HG03025 (cell line): ENCODE measurements around the gene RIMBP2.

Source experiments
- ATAC-seq: cut with Tn5 transposase; IDR thresholded peaks from one replicate; pipeline ENCODE4 v1.9.1; 2021; ENCODE audit warnings: mild to moderate bottlenecking, moderate library complexity; ENCODE audit not compliant: unreplicated experiment, low FRiP score

RIMBP2 gene

DNA sequence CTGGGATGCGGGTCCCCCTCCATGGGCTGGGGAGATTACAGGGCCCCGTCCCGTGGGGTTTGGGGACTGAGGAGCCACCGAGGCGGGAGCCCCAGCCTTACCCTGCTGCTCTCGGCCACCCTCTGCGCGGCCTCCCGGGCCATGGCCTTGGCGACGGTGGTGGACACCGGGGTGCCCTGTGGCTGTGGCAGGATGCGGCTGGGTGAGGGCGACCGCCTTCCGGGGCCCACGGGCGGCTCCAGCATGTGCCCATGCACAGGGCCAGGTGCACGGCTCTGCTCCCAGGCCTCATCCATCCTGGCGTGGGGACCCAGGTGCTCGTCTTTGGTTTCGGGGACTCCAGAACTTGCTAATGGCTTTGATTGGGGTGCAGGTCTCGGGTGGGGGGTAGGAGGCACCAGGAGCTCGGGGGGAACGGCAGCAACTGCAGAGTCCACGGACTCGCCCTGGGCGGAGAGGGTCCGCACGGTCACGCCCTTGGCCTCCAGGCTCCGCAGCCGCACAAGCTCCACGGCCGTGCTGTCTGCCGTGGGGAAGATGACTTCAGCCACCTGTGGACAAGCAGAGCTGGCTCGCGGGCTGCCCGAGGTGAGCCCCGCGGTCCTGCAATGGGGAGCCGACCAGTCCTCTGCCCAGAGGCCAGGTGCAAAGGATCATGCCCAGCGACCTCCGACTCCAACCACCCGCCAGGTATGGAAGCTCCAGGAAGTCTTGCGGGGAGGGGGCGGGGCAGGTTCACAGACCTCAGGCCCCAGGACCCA, 279.2 kb downstream of the RIMBP2 start:
- ATAC-seq, result no peak

DNA sequence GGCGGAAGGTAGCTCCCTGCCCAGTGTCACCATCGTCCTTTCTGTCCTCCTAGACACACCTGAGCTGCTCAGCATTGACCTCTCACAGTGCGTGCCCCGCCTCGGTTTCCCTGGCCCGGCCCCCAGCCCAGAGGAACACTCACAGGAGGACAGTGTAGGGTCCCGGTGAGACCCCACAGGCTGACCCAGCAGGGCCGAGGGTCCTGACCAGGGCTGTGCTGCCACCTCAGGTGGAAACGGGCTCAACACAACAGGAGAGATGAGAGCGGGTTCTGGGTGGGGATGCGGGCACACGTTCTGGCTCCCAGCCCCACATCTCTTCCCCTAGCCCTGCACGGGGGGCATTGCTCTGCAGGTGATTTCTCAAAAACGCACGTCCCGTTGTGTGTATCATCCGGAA, 280.3 kb downstream of the RIMBP2 start:
- no peak for ATAC-seq

DNA sequence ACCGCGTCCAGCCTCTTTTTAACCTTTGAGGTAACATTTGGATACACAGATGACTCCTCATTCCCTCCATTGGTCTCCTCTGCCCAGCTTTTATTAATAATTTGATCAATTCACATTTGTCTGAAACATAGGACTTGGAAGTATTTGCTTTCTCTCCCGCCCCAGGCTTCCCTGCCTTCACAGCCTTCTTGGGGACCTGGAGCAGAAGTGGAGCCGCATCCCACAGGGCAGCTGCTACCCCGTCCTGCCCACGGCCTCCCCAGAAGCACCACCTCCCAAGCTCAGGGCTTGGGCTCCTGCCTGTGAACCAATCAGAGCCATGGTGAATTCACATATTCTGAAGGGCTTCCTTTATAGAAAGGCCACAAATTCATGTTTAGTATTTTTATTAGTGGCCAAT, 280.8 kb downstream of the RIMBP2 start:
- ATAC-seq, result no peak

DNA sequence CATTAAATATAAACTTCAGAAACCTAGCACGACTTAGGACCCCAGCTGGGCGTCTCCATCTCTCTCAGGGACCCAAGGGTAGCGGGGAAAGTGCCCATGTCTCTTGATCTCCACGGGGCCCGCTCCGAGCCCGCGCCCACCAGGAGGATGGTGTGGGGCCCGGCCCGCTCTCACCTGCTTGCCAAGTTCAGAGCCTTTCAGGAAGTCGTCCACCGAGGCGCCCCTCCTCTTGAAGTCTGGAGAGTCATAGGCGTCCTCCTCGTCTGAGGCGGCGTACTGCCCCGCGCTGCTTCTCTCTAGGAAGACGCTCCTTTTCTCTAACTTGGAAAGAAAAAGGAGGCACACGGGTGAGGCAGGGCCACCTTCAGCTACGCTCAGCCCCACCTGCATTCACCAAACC, 281.5 kb downstream of the RIMBP2 start:
- no peak for ATAC-seq

DNA sequence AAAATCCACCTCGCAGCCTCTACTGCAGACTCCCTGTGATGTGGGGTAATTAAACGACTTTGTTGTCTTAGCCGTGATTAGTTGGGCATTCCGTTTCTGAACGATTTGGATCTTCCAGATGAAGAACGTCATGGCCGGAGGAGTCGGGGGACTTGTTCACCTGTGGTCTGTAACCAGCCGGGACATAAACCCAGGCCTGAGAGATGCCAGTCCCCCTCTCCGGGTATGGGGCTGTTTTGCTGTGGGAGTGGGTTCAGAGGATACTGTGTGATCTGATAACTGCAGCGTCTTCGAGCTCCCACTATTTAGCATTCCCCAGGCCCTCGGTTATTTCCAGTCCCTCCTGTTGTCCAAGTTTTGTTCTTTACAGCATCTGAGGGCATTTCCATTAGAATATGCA, 282.3 kb downstream of the RIMBP2 start:
- ATAC-seq, result no peak

DNA sequence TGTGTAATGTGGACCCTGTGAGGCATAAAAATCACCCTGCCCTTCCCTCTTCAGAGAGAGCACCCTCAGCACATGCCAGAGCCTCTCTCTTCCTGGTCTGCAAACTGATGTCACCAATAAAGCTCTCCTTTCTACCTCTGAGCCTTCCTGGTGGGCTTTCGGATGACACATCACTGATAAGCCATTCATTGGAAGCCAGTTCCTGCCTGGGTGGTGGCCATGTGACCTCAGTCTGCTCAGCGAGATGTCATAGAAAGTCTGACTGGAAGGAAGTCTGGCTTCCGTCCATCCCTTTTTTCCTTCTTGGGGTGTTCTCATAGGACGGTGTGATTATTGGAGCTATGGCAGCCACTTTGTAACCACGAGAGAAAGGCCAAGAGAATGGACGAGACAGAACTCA, 282.7 kb downstream of the RIMBP2 start:
- ATAC-seq, result no peak

DNA sequence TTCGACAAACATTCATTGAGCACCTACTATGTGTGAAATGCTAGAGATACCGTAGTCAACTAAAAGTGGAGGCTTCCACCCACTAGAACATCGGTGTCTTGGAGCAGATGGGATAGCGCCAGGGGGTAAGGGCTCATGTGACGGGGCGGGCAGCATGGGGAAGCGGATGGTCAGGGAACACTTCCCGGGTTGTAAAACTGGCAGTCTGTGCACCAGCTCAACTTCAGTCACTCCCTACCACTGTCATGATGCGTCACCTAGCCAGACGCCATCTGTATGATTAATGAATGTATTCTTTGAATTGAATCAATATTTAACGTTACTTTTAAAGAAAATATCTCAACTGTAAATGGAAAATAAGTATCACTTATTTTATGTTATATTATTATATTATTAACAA, 284.9 kb downstream of the RIMBP2 start:
- ATAC-seq, result no peak

DNA sequence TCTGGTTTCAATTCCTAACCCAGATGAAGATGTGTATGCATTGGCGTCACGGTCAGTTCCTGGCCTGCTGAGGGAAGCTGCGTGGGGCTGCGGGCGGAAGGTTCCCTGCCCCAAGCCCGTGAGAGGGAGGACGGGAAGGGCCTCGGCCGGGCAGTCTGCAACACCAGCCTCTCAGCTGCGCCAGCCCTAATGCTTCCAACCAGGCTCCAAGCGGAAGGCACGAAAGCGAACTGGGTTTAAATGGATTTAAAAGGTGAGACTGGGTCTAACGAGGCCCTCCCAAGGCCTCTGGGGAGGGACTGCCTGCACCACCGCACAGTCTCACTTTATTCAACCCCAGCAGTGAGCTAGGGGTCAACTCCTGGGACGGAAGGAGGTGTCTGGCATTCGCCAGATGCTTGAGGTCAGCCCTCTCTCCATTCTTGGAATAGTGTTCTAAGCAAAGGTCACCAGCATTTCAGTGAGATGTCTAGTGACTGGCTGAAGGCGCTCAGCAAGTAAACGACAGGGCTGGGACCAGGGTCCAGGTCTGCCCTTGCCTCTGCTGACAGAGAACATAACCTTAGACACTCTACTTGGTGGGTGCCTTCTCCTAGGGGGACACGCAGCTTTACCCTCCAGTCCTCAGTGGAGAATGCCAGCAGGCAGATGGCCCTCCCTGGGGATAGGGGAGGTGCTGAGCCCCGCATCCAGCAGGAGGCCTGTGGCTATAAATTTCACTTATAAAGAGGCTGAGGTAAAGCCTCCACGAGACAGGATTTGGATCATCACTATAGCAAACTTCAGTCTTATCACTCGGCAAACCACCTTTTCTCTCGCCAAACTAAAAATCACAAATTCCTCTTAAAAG, 286.2 kb downstream of the RIMBP2 start:
- ATAC-seq, result no peak

DNA sequence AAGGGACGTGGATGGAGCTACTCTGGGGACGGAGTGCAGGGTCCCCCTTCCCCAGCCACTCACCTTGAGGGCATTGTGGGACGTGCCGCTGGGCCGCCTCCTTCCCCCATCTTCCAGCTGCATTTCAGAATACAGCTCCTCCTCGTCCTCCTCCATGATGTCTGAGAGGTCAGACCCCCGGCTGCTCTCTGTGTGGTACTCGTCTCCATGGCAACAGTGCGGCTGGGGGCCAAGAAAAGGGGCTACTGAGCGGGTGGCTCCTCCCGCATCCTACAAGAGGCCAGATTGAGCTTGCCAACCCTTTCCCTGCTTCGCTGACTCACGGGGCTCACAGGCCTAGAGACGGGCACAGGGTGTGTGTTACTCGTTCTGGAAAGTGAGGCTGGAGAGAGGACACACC, 288.0 kb downstream of the RIMBP2 start:
- ATAC-seq, result no peak

DNA sequence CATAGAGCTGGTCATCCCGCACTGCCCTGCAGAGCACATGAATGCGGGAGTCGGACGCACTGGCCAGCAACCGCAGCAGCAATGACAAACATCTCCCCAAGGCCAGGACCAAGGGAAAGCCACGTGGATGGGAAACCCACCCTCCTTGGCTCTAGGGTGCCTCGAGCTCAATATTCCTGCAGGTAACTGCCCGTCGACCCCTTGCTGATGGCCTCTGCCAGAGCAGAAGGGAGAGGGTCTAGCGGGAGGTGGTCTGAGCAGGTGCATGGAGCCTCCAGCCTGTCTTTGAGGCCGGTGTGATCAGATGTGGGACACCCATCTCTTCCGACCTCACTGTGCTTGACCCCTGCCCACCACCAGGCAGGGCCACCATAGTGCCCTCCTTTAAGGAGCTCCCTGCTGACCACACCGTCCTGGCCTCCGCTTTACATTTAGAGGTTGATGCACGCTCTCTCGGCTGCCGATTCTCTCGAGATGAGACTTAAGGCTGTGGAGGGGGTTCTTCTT, 288.7 kb downstream of the RIMBP2 start:
- no peak for ATAC-seq

DNA sequence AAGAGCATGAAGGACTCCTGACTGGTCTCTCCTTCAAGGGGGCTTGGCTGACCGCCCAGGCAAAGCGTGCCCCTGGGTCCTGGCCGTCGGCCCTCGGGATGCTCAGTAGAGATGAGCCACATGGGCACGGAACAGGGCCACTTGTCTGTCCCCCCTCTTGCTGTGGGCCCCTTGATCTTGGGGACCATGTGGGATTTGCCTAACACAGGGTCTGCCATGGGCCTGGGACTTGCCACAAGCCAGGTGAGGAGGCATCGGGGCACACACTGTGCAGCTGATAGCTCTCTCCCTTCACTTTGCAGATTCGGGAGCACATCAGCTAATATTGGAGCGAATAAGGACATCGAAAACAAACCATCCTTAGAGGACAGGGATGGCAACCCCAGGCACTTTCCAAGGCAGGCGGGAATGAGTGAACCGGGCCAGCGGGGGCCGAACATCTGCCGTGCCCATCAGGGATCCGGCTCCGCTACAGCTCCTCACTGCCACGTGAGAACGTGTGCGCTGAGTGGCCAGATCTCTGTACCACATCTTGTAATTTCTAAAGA, 290.3 kb downstream of the RIMBP2 start:
- no peak for ATAC-seq

DNA sequence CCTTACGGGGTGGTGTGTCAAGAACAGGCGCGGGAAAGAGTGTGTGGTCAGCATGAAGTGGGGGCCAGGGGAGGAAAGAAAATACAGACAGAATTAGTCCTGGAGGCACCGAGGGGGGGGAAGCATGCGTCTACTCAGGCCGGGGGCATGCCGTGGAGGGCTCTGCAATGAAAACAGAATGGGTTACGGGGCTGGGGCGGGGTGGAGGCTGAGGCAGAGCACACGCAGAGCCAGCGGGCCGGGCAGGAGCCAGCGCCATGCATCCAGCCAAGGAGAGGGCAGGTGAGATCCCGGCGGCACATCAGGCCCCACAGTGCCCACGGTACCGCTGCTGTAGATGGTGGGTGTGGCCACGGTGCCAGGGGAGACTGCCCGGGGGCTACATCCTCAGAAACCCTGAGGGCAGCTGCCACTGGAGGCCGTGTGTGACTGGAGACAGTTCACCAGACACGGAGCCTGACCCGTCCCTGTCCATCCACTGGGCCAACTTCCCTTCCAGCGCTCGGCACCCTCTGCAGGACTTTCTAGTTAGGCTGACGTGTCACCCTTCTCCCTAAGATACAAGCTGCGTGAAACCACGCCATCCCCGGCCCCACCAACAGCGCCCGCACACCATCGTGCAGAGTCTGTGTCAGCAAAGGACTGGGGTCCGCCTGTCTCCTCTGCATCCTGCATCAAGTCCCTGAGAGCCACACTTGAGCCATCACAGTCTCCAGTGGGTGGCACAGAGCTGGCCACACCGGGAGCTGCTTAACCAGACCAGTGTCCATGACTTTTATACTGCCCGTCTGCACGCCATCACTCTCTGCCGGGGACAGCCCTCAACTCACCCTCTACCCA, 291.0 kb downstream of the RIMBP2 start:
- no peak for ATAC-seq

DNA sequence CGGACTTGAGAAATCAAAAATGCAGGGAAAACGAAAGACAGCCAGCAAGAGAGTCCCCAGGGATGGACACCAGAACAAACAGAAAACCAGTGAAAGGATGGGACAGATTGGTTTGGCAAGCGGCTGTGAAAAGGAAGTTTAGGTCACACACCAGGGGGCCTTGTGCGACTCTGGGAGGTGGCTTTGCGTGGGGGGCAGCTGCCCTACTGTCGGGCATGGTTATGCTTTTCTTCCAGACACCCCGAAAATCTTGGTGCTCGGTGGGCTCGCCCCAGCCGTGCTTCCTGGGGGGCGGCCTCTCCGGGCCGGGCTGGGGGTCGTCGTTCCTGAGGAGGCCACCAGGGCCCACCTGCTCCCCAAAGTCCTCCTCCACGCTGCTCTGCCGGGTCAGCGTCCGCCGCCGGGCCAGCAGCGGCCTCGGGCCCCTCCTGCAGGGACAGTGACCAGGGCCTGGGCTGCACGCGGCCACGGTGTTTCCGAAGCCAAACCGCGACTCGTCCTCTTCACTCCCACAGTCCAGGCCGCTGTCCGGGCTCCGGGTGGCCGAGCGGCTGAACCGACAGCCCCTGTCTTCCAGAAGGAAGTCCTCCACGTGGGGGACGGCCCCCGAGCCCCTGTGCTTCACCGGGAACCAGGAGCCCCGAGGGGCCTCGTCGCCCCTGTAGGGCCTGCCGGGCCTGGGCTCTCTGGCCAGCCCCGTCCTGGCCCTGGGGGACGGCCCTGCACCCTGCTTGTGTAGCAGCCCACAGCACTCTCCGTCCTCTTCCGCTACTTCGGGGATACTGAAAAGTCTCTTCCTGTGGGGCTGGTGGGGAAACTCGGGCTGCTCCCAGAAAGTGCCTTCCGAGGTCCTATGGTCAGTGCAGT, 291.9 kb downstream of the RIMBP2 start:
- no peak for ATAC-seq

DNA sequence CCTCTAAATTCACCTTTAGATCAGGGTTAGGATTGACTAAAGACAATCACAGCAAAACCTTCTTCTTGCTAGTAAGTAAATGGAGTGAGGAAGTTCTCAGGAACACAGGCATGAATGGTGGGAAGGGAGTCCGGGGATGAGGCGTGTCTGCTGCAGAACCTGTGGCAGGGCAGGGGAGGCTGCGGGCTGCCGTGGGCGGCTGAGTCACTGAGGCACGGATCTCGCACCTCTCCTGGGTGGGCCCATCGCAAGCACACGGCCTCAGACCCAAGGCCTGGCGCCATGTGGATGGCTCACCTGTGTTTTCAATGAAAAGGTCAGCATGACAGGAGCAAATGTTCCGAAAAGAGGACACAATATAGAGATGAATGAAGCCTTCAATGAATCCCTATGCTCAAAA, 293.0 kb downstream of the RIMBP2 start:
- no peak for ATAC-seq

DNA sequence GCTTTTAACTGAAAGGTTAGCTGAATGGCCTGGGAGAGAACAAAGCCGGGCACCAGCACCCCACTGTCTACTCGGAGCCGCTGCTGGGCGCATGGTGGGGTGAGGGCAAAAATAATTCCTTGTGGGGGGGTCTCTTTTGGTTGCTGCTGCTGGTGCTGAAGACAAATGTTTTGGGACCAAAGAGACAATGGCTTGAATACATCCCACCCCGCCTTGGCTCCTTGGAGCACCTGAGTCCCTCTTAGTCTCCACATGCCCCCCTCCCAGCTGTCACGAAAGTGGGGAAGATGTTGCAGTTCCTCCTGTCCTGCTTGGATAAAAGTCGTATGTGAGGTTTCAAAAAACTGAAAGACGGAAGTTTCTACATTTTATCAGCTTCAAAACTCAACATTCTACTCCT, 293.4 kb downstream of the RIMBP2 start:
- no peak for ATAC-seq

DNA sequence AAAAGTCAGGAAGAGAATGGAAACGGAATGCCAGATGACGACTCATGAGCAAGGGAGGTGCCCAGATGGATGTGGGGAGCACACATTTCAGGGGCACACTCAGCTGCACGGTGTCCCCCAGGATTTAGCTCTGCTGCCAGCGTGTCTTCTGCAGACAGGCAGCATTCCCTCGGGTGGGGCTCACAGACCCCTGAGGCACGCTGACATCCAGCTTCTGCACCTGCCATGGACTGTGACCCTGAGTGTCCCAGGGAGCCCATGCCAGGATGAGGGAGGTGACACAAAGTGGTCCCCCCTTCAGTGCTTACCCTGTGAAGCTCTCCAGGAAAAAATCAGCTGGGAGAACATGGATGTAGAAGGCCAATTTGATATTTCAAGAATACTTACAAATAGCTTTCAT, 294.2 kb downstream of the RIMBP2 start:
- ATAC-seq, result no peak

DNA sequence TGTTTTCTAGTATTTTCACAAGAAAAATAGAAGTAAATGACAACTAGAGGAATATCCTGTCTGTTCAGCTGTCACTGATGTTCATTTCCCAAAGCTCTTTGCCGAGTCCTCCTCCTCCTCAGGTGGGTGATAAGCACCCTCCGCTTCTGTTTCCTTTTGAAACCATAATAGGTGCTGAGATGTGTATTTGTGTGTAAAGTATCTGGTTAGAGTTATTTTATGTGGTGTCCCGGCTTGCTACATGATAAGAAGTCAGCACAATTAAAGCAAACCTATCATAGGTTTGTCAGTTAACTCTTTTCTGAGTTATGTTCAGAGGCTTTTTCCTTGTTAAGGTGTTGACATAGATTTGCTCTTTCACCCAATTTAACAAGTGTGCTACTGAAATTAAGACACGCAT, 296.0 kb downstream of the RIMBP2 start:
- no peak for ATAC-seq

DNA sequence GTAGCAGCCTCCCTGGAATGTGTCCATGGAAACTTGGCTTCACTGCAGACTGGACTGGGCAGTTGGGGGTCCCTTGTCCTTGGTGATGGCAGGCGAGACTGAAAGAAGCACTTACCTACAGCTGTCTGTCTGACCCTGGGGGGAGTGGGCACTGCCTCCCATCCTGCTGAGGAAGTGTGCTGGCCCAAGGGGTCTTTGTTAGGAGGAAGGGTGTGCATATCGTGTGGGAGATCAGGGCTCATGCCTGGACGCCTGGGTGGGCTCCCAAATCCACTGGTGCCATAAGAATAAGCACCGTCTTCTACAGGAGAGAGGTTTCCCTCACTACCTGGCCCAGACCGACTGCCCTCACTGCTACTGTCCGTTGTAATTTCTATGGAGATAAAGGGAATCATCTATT, 297.0 kb downstream of the RIMBP2 start:
- ATAC-seq, result no peak

DNA sequence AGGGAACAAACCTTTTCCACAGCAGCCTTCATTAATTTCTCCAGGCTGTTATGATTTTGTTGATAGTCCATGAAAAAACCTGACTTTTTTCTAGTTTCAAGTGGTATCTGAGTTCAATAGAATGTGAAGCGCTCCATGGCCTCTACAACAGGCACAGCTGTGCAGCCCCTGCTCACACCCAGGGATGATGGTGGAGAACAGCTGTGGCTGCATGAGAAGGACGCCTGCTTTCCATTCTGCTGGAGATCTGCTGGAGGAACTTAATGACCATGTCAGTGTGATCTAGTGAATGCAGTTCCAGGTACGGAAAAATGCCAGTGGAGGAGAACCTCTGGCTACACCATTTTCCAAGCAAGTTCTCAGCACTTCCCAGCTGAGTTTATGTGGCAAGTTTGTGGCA, 297.8 kb downstream of the RIMBP2 start:
- no peak for ATAC-seq

DNA sequence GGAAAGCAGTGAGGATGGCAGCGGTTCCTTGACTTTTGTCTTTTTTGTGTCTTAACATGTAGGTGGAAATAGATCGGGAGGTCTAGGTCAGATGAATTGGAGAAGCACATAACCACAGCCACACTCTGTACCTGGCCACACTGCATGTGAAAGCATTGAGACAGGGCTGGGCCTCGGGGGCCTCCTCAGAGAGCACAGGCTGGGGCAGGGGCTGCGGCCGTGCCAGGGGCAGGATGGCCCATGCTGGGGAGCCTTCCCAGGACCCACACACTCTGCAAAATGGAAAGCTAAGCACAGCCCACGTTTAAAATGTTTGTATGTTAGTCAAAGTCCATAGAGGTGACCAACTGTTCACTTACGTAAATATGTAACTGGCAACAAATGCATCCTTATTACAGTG, 301.7 kb downstream of the RIMBP2 start:
- no peak for ATAC-seq
